Thyroid gland (tissue), 4 donors: ENCODE measurements around the gene GTPBP4. TPM values are rescaled to one million over a fixed set of nuclear protein-coding genes. Genes with fewer than 3 reads are reported as not detected.

Experiments used
- DNase-seq, 2 donors: peaks; one replicate each; pipeline ENCODE4 v3.0.0-alpha.2; 2019
- H3K27ac ChIP-seq, 3 donors: fragments of 200-600 bp; sonication (generic); 1 replicate in 2 of 3; 2 replicates in 1 of 3; pipeline ENCODE4 v1.5.1; 2016 to 2019; ENCODE audit warnings: mild to moderate bottlenecking in 1 of 3, moderate library complexity in 1 of 3
- H3K27me3 ChIP-seq: fragments of 200-600 bp; sonication (generic); one replicate; pipeline ENCODE4 v1.5.1; 2019
- H3K36me3 ChIP-seq, 2 donors: fragments of 200-600 bp; sonication (generic); one replicate each; pipeline ENCODE4 v1.5.1; 2016 to 2019
- H3K4me1 ChIP-seq, 2 donors: fragments of 200-600 bp; sonication (generic); one replicate each; pipeline ENCODE4 v1.5.1; 2017 to 2019
- H3K4me3 ChIP-seq, 3 donors: fragments of 200-600 bp; sonication (generic); replicated peaks in 1 of 3; 1 replicate in 2 of 3; 2 replicates in 1 of 3; pipeline ENCODE4 v1.5.1; 2016; ENCODE audit warnings: mild to moderate bottlenecking in 1 of 3
- H3K9me3 ChIP-seq: fragments of 200-600 bp; sonication (generic); one replicate; pipeline ENCODE4 v1.5.1; 2017
- CTCF ChIP-seq, 6 experiments: fragments of 200-600 bp in 3 of 6; fragments of 450-650 bp in 3 of 6; sonication (generic) in 3 of 6; IDR thresholded peaks; one replicate each; pipeline ENCODE4 v1.5.1; 2016 to 2019; ENCODE audit warnings: antibody characterized with exemption in 6 of 6, mild to moderate bottlenecking in 2 of 6, inconsistent platforms in 1 of 6, moderate library complexity in 1 of 6
- POLR2A ChIP-seq, 2 donors: fragments of 450-650 bp; IDR thresholded peaks; one replicate each; pipeline ENCODE4 v1.6.1; 2017; ENCODE audit warnings: antibody characterized with exemption in 2 of 2, mild to moderate bottlenecking in 2 of 2, moderate library complexity in 1 of 2
- WGBS, 2 donors: methylation state at CpG; one replicate each; pipeline ENCODE4 v1.1.5; 2017; 5-methylcytosine and 5-hydroxymethylcytosine counted together
- intact Hi-C: fragments of 100-400 bp; cut with DNase I; formaldehyde crosslinking; loops from one replicate; pipeline ENCODE4 v1.15.1; 2023
- total RNA-seq, 4 donors: library from RNA; depleted of rRNA; stranded (reverse); fragments of >200 nt; gene quantifications; one replicate each; pipeline ENCODE4 v1.2.3, GENCODE V29; 2016

GTPBP4 gene
- total RNA-seq, 4 donors from 2014 or later, result 12.0 to 24.6 (median 19.8) TPM

GRCh38 chr10:992467-992866 lies 4.2 kb downstream of the GTPBP4 start:
- Histone ChIP-seq H3K4me1 (peaks cover 10 to 12% of the 10 kb centered on the region in 2 donors), H3K36me3 (peaks cover 20 to 30% of the 10 kb centered on the region in 2 donors), H3K4me3 (no peak overlapping the region), H3K9me3 (no peaks in the 10 kb centered on the region), H3K27me3 (no peaks in the 10 kb centered on the region), H3K27ac (no peak overlapping the region)
- DNase-seq, result no peak
- WGBS, 2 donors, result 94 to 95% methylated on average over 6 of the region's 6 CpGs
- intact Hi-C loops, result no loop called here
- TF ChIP-seq CTCF (IDR thresholded peaks at IDR 0.05) (no peak), POLR2A (IDR thresholded peaks at IDR 0.05) (no peak)

- TF ChIP-seq CTCF (IDR thresholded peaks at IDR 0.05), result no peak
- TF ChIP-seq POLR2A (IDR thresholded peaks at IDR 0.05), result no peak
- Histone ChIP-seq H3K4me1 (peaks cover 8 to 9% of the 10 kb centered on the region in 2 donors), H3K27me3 (no peaks in the 10 kb centered on the region), H3K36me3 (peaks cover 23 to 34% of the 10 kb centered on the region in 2 donors), H3K27ac (no peak overlapping the region), H3K4me3 (no peak overlapping the region), H3K9me3 (no peaks in the 10 kb centered on the region)
- DNase-seq, result no peak
- intact Hi-C loops, result no loop called here
Observed at GRCh38 chr10:992871-993270, 4.6 kb downstream of the GTPBP4 start.

- H3K36me3 ChIP-seq, result peaks cover 43 to 54% of the 10 kb centered on the region in 2 donors
- TF ChIP-seq CTCF (IDR thresholded peaks at IDR 0.05) (no peak), POLR2A (IDR thresholded peaks at IDR 0.05) (no peak)
- no peaks in the 10 kb centered on the region for H3K9me3 ChIP-seq
- no peak overlapping the region for H3K4me3 ChIP-seq
- no peak overlapping the region for H3K27ac ChIP-seq
- WGBS, 2 donors, result 95 to 97% methylated on average over 6 of the region's 6 CpGs
- DNase-seq, result no peak
- intact Hi-C loops, result loop anchor here (5.0 kb wide), 1 partner anchor 67 kb away; no protein-coding TSS in a partner anchor
- H3K4me1 ChIP-seq, result no peaks in the 10 kb centered on the region
- no peaks in the 10 kb centered on the region for H3K27me3 ChIP-seq
Observed at GRCh38 chr10:994836-995558, 6.8 kb downstream of the GTPBP4 start.

- peaks cover 45 to 57% of the 10 kb centered on the region in 2 donors for H3K36me3 ChIP-seq
- H3K4me3 ChIP-seq, result no peak overlapping the region
- no peak overlapping the region for H3K27ac ChIP-seq
- no peaks in the 10 kb centered on the region for H3K27me3 ChIP-seq
- no peak for DNase-seq
- intact Hi-C loops, result loop anchor here (5.0 kb wide), 1 partner anchor 67 kb away; no protein-coding TSS in a partner anchor
- TF ChIP-seq POLR2A (IDR thresholded peaks at IDR 0.05), result no peak
- no peak for TF ChIP-seq CTCF (IDR thresholded peaks at IDR 0.05)
- WGBS, 2 donors, result 94 to 95% methylated on average over 7 of the region's 7 CpGs
- H3K9me3 ChIP-seq, result no peaks in the 10 kb centered on the region
- no peaks in the 10 kb centered on the region for H3K4me1 ChIP-seq
Observed at GRCh38 chr10:995559-995926, 7.3 kb downstream of the GTPBP4 start.

- no peak overlapping the region for H3K27ac ChIP-seq
- no peak overlapping the region for H3K4me3 ChIP-seq
- WGBS, 2 donors, result 94 to 95% methylated on average over 12 of the region's 12 CpGs
- no peaks in the 10 kb centered on the region for H3K4me1 ChIP-seq
- TF ChIP-seq CTCF (IDR thresholded peaks at IDR 0.05) (no peak), POLR2A (IDR thresholded peaks at IDR 0.05) (no peak)
- DNase-seq, result no peak
- intact Hi-C loops, result loop anchor here (5.0 kb wide), 1 partner anchor 66 kb away; no protein-coding TSS in a partner anchor
- H3K27me3 ChIP-seq, result no peaks in the 10 kb centered on the region
- no peaks in the 10 kb centered on the region for H3K9me3 ChIP-seq
- H3K36me3 ChIP-seq, result peaks cover 50 to 62% of the 10 kb centered on the region in 2 donors
Observed at GRCh38 chr10:996031-996430, 7.8 kb downstream of the GTPBP4 start.
